HepG2 (cell line): ENCODE results near the gene ARMH1. TPM values are rescaled to one million over a fixed set of nuclear protein-coding genes. Genes with fewer than 3 reads are reported as not detected.
A peak's percentile ranks its signal among the peaks of the same experiment; 100 is the strongest.

Experiments
- CBFB ChIP-seq: sonication (generic); formaldehyde crosslinking; IDR thresholded peaks from 2 replicates; pipeline ENCODE4 v1.4.0; 2020; ENCODE audit warnings: missing genetic modification reagents
- CENPBD1 ChIP-seq: sonication (generic); formaldehyde crosslinking; IDR thresholded peaks from 2 replicates; pipeline ENCODE4 v1.8.0; 2022; ENCODE audit warnings: missing genetic modification reagents, low read depth, mild to moderate bottlenecking, borderline replicate concordance
- JDP2 ChIP-seq: sonication (generic); formaldehyde crosslinking; IDR thresholded peaks from 2 replicates; pipeline ENCODE4 v1.8.1; 2022; ENCODE audit warnings: missing genetic modification reagents, borderline replicate concordance
- KDM3A ChIP-seq: IDR thresholded peaks from 2 replicates; pipeline ENCODE4 v1.6.1; 2018; ENCODE audit warnings: low read depth, missing compliant biosample characterization
- SUZ12 ChIP-seq: fragments of 150-350 bp; IDR thresholded peaks from 2 replicates; pipeline ENCODE4 v1.6.1; 2014; ENCODE audit warnings: low read depth, low read length
- ZBTB7B ChIP-seq: sonication (generic); formaldehyde crosslinking; IDR thresholded peaks from 2 replicates; pipeline ENCODE4 v1.4.0; 2020; ENCODE audit warnings: missing genetic modification reagents
- ZNF280B ChIP-seq: sonication (generic); formaldehyde crosslinking; IDR thresholded peaks from 2 replicates; pipeline ENCODE4 v1.5.0; 2020; ENCODE audit warnings: missing genetic modification reagents, mild to moderate bottlenecking, borderline replicate concordance
- ZNF317 ChIP-seq: sonication (generic); formaldehyde crosslinking; IDR thresholded peaks from 2 replicates; pipeline ENCODE4 v1.5.0; 2020; ENCODE audit warnings: mild to moderate bottlenecking, missing genetic modification reagents
- ZNF75D ChIP-seq: sonication (generic); formaldehyde crosslinking; IDR thresholded peaks from 2 replicates; pipeline ENCODE4 v1.8.1; 2023; ENCODE audit warnings: missing genetic modification reagents, mild to moderate bottlenecking, borderline replicate concordance
- ZSCAN12 ChIP-seq: sonication (generic); formaldehyde crosslinking; IDR thresholded peaks from 2 replicates; pipeline ENCODE4 v1.9.0; 2021; ENCODE audit warnings: mild to moderate bottlenecking, missing genetic modification reagents
- polyA plus RNA-seq, 8 experiments: library from polyadenylated mRNA; depleted of rRNA in 3 of 8; stranded (reverse) in 7 of 8; unstranded in 1 of 8; fragments of >200 nt; fragmentation: Illumina TruSeq in 4 of 8; extraction: Trizol in 4 of 8; gene quantifications; 2 replicates each; pipeline versions ENCODE4 v1.2.1 to v1.2.3, GENCODE V29; 2011 to 2016; ENCODE audit warnings: low read depth in 4 of 8, missing spikeins in 1 of 8, mixed read lengths in 1 of 8; ENCODE audit not compliant: insufficient read depth in 1 of 8
- total RNA-seq, 5 experiments: library from RNA; depleted of rRNA; stranded (reverse); fragments of >200 nt; fragmentation: Illumina TruSeq; extraction: Trizol; gene quantifications; 2 replicates each; pipeline ENCODE4 v1.2.3, GENCODE V29; 2016; ENCODE audit warnings: low read depth in 1 of 5
- TF ChIP-seq, protein P1 (sequence below): sonication (generic); formaldehyde crosslinking; IDR thresholded peaks from 2 replicates; pipeline ENCODE4 v1.4.0; 2020; ENCODE audit warnings: missing genetic modification reagents
- TF ChIP-seq, protein P2 (sequence below): sonication (generic); formaldehyde crosslinking; IDR thresholded peaks from one replicate; pipeline ENCODE4 v1.5.1; 2020; ENCODE audit warnings: mild to moderate bottlenecking, missing genetic modification reagents; ENCODE audit errors: not compliant biosample characterization
- TF ChIP-seq, protein P3 (sequence below): IDR thresholded peaks from 2 replicates; pipeline ENCODE4 v1.6.1; 2012; ENCODE audit warnings: low read depth, low read length, improper control_type of control experiment

ARMH1 gene
- total and polyA plus RNA-seq, 2 of the 13 experiments (the other 11 are each of a cell fraction or from before 2014, with no cell fraction given): 0.69 TPM; not detected in 1

DNA sequence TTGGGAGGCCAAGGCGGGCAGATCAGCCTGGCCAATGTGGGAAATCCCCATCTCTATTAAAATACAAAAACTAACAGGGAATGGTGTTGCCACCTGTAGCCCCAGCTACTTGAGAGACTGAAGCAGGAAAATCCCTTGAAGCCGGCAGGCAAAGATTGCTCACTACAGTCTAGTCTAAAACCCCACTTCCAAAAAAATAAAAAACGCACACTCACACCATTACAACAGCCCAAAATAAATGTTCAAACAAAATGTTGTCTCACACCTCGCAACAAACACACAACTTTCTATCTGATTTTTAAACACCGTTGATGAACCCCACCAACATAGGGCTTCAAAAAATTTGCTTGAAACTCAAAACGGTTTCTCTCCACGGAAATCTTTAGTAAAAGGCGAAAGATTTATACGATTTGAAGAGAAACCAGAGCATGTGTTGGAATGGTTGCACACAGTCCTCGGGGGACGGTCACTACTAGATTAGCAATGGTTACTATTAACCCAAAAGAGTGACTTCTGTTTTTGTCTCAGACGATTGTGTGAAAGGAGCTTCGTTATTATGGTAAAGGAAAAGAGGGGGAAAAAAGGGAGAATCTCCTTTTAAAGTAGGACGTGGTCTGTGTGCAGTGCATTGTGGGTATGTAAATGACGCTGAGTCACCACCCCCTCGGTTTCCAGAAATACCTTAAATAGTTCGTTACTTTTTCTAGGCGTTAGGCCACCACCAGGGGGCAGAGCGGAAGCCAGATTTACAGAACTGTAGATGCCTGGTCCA is 56.4 kb downstream of the ARMH1 start, which contains the start of gene RNU5D-1 (continued):
- TF ChIP-seq, protein P1, sequence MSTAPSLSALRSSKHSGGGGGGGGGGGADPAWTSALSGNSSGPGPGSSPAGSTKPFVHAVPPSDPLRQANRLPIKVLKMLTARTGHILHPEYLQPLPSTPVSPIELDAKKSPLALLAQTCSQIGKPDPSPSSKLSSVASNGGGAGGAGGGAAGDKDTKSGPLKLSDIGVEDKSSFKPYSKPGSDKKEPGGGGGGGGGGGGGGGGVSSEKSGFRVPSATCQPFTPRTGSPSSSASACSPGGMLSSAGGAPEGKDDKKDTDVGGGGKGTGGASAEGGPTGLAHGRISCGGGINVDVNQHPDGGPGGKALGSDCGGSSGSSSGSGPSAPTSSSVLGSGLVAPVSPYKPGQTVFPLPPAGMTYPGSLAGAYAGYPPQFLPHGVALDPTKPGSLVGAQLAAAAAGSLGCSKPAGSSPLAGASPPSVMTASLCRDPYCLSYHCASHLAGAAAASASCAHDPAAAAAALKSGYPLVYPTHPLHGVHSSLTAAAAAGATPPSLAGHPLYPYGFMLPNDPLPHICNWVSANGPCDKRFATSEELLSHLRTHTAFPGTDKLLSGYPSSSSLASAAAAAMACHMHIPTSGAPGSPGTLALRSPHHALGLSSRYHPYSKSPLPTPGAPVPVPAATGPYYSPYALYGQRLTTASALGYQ (CRISPR knock-in tag): no peak
- TF ChIP-seq ZNF280B (CRISPR knock-in tag) (no peak), KDM3A (peak; percentile 86; the same call in 1 of the 2 replicates), CENPBD1 (CRISPR knock-in tag) (no peak), ZBTB7B (CRISPR knock-in tag) (peak; percentile 3; the same call in 1 of the 2 replicates), ZNF75D (CRISPR knock-in tag) (no peak), ZSCAN12 (no peak), JDP2 (CRISPR knock-in tag) (no peak; the same call in 1 of the 2 replicates), ZNF317 (CRISPR knock-in tag) (no peak), CBFB (CRISPR knock-in tag) (peak; percentile 25; the same call in 1 of the 2 replicates), SUZ12 (peak; percentile 62)
- TF ChIP-seq, protein P2, sequence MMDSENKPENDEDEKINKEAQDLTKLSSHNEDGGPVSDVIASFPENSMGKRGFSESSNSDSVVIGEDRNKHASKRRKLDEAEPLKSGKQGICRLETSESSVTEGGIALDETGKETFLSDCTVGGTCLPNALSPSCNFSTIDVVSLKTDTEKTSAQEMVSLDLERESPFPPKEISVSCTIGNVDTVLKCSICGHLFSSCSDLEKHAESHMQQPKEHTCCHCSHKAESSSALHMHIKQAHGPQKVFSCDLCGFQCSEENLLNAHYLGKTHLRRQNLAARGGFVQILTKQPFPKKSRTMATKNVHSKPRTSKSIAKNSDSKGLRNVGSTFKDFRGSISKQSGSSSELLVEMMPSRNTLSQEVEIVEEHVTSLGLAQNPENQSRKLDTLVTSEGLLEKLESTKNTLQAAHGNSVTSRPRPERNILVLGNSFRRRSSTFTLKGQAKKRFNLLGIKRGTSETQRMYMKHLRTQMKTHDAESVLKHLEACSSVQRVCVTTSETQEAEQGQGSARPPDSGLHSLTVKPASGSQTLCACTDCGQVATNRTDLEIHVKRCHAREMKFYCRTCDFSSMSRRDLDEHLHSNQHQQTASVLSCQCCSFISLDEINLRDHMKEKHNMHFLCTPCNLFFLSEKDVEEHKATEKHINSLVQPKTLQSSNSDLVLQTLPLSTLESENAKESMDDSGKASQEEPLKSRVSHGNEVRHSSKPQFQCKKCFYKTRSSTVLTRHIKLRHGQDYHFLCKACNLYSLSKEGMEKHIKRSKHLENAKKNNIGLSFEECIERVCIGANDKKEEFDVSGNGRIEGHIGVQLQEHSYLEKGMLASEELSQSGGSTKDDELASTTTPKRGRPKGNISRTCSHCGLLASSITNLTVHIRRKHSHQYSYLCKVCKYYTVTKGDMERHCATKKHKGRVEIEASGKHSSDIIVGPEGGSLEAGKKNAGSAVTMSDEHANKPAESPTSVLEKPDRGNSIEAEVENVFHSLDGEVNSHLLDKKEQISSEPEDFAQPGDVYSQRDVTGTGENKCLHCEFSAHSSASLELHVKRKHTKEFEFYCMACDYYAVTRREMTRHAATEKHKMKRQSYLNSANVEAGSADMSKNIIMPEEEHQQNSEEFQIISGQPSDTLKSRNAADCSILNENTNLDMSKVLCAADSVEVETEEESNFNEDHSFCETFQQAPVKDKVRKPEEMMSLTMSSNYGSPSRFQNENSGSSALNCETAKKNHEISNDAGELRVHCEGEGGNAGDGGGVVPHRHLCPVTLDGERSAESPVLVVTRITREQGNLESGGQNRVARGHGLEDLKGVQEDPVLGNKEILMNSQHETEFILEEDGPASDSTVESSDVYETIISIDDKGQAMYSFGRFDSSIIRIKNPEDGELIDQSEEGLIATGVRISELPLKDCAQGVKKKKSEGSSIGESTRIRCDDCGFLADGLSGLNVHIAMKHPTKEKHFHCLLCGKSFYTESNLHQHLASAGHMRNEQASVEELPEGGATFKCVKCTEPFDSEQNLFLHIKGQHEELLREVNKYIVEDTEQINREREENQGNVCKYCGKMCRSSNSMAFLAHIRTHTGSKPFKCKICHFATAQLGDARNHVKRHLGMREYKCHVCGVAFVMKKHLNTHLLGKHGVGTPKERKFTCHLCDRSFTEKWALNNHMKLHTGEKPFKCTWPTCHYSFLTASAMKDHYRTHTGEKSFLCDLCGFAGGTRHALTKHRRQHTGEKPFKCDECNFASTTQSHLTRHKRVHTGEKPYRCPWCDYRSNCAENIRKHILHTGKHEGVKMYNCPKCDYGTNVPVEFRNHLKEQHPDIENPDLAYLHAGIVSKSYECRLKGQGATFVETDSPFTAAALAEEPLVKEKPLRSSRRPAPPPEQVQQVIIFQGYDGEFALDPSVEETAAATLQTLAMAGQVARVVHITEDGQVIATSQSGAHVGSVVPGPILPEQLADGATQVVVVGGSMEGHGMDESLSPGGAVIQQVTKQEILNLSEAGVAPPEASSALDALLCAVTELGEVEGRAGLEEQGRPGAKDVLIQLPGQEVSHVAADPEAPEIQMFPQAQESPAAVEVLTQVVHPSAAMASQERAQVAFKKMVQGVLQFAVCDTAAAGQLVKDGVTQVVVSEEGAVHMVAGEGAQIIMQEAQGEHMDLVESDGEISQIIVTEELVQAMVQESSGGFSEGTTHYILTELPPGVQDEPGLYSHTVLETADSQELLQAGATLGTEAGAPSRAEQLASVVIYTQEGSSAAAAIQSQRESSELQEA (CRISPR knock-in tag): no peak
- TF ChIP-seq, protein P3, sequence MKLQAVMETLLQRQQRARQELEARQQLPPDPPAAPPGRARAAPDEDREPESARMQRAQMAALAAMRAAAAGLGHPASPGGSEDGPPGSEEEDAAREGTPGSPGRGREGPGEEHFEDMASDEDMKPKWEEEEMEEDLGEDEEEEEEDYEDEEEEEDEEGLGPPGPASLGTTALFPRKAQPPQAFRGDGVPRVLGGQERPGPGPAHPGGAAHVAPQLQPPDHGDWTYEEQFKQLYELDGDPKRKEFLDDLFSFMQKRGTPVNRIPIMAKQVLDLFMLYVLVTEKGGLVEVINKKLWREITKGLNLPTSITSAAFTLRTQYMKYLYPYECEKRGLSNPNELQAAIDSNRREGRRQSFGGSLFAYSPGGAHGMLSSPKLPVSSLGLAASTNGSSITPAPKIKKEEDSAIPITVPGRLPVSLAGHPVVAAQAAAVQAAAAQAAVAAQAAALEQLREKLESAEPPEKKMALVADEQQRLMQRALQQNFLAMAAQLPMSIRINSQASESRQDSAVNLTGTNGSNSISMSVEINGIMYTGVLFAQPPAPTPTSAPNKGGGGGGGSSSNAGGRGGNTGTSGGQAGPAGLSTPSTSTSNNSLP: no peak; the same call in 1 of the 2 replicates
